Stimulated activated naive CD8-positive, alpha-beta T cell treated with anti-CD3 and anti-CD28 coated beads, Interleukin-15, Interleukin-2, amounts not matched to agents 100 U/mL and 50 U/mL, for 24 hours (primary cell): ENCODE results near the gene RAB26.
"Not testable (repeated sequence)": the region's sequence is repeated elsewhere in the genome, so short reads cannot be mapped to it uniquely, and the experiment has no call there.

Source experiments
- ATAC-seq: fragments of 150-1000 bp; cut with Tn5 transposase; one replicate; pipeline ENCODE4 v1.10.0; 2021
- DNase-seq: peaks from one replicate; pipeline ENCODE4 v3.0.0; 2021

RAB26 gene

GRCh38 chr16:2196162-2196980, 47.9 kb downstream of the RAB26 start, which contains the start of gene CASKIN1:
CASKIN1 (minus strand) TSS chr16:2196605; CDS start chr16:2196432, 173 bp downstream.
- ATAC-seq (peak; percentile 13), DNase-seq (no peak)

GRCh38 chr16:2196981-2197511, 48.6 kb downstream of the RAB26 start:
- DNase-seq (no peak), ATAC-seq (no peak)

- DNase-seq: no peak
- no peak for ATAC-seq
Measured at GRCh38 chr16:2197765-2198164, 49.3 kb downstream of the RAB26 start.

- no peak for ATAC-seq
Measured at GRCh38 chr16:2198283-2198682, 49.9 kb downstream of the RAB26 start.

GRCh38 chr16:2199095-2199494, 50.7 kb downstream of the RAB26 start:
- ATAC-seq: no peak
- no peak for DNase-seq

More at GRCh38 chr16:2198283-2198682, 49.9 kb downstream of the RAB26 start:
- no peak for DNase-seq

- DNase-seq: no peak
- no peak for ATAC-seq
Measured at GRCh38 chr16:2199621-2200139, 51.3 kb downstream of the RAB26 start.

GRCh38 chr16:2200313-2200712, 51.9 kb downstream of the RAB26 start:
- DNase-seq (no peak), ATAC-seq (no peak)

GRCh38 chr16:2203119-2203688, 54.8 kb downstream of the RAB26 start:
- not testable (repeated sequence) for DNase-seq, ATAC-seq
